HG02943 (cell line): ENCODE measurements around the gene INHBB.
"Not testable (repeated sequence)": the region's sequence is repeated elsewhere in the genome, so short reads cannot be mapped to it uniquely, and the experiment has no call there.

Experiments used
- ATAC-seq: cut with Tn5 transposase; IDR thresholded peaks from one replicate; pipeline ENCODE4 v1.9.1; 2021; ENCODE audit warnings: mild to moderate bottlenecking, low read depth, moderate library complexity; ENCODE audit not compliant: unreplicated experiment

The INHBB gene

GRCh38 chr2:120346026-120346666 is at the start of gene INHBB:
Gene INHBB, plus strand, starts transcription at chr2:120346136. Its CDS starts 53 bp downstream, at chr2:120346189.
- ATAC-seq: no peak

- ATAC-seq: no peak
These were observed 47.6 kb upstream of the INHBB start for GRCh38 chr2:120298173-120298835.

- ATAC-seq: no peak
These were observed 46.9 kb upstream of the INHBB start for GRCh38 chr2:120299004-120299403.

GRCh38 chr2:120299561-120299960 is 46.4 kb upstream of the INHBB start:
- no peak for ATAC-seq

GRCh38 chr2:120300385-120300784 is 45.6 kb upstream of the INHBB start:
- ATAC-seq: no peak

- no peak for ATAC-seq
These were observed 44.7 kb upstream of the INHBB start for GRCh38 chr2:120301284-120301683.

- ATAC-seq: no peak
These were observed 43.6 kb upstream of the INHBB start for GRCh38 chr2:120302301-120302700.

- ATAC-seq: no peak
These were observed 42.8 kb upstream of the INHBB start for GRCh38 chr2:120303177-120303576.

GRCh38 chr2:120305296-120305695 is 40.6 kb upstream of the INHBB start:
- ATAC-seq: no peak

GRCh38 chr2:120305937-120306490 is 39.9 kb upstream of the INHBB start:
- no peak for ATAC-seq

- ATAC-seq: no peak
These were observed 38.5 kb upstream of the INHBB start for GRCh38 chr2:120307482-120307881.

- ATAC-seq: no peak
These were observed 37.7 kb upstream of the INHBB start for GRCh38 chr2:120308038-120308910.

GRCh38 chr2:120310136-120310535 is 35.8 kb upstream of the INHBB start:
- ATAC-seq: no peak

GRCh38 chr2:120310841-120311240 is 35.1 kb upstream of the INHBB start:
- not testable (repeated sequence) for ATAC-seq

- no peak for ATAC-seq
These were observed 33.9 kb upstream of the INHBB start for GRCh38 chr2:120312076-120312475.

- ATAC-seq: no peak
These were observed 32.9 kb upstream of the INHBB start for GRCh38 chr2:120312860-120313694.

- ATAC-seq: no peak
These were observed 32.0 kb upstream of the INHBB start for GRCh38 chr2:120313695-120314615.

- no peak for ATAC-seq
These were observed 31.1 kb upstream of the INHBB start for GRCh38 chr2:120314690-120315366.
